ENCODE measurements around the gene TMEM181.

The TMEM181 gene

DNA sequence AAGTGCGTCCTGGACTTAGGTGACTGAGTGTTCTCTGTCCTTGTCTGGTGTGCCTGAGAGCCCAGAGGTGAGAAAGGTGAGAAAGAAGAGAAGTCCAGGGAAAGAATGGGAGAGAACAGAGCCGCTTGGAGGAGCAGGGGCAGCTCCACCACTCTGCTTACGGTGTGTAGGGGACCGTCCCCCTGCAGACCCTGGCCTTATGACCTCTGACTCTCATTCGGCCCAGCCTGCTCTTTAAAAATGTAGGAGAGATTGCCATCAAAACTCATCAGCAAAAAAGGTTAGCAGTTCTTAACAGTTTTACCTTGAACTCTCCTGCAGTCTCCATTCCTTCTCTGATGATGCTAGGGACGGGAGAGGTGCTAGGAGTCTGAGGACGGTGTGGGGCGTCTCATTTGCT, 2.0 kb downstream of the TMEM181 start:
- DNase-seq (ENCODE audit: extremely low read depth in 1 of 2, low read depth in 1 of 2), result no peak

DNA sequence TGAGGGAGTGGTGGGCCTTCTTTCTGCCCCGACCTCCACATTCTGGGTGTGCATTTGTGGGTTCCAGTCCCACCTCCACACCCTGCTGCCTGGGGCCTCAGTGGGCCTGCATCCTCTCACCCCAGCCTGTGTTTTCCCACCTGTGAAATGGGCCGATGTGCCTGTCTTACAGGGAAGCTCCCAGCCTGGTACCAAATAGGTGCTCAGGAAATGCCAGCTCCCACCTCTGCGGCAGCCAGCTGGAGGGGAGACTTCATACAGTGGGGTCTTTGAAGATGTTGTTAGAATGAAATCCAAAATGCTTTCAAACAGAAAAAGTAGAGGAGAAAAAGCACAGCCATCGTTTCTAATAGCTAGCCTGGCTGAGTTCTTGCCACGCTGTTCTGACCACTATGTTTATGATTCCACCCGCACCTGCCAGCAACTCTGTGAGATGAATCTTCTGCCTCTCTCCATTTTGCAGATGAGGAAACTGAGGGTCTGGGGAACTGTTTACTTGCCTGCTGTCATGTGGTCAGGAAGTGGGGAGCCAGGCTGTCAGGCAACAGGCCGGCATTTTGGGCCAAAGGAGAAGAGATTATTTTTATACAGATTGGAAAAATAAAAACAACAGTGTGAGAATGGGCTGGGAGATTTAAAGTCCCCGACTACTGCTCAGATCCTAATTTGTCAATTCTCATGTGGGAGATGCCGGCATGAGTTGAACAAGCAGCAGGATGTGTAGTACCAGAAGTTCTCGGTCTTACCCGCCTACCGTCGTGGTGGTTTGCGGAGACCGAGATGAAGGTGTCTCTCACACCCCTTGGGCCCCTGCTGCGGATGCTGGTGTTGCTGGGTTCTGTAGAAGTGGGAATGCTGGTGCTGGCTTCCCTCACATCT, 4.6 kb downstream of the TMEM181 start:
- peak in 1 of 2 donors; percentile 39 for DNase-seq (ENCODE audit: extremely low read depth in 1 of 2, low read depth in 1 of 2)

- no peak for DNase-seq (ENCODE audit: extremely low read depth in 1 of 2, low read depth in 1 of 2)
Observed at GRCh38 chr6:158565122-158565429, 5.2 kb downstream of the TMEM181 start.

DNA sequence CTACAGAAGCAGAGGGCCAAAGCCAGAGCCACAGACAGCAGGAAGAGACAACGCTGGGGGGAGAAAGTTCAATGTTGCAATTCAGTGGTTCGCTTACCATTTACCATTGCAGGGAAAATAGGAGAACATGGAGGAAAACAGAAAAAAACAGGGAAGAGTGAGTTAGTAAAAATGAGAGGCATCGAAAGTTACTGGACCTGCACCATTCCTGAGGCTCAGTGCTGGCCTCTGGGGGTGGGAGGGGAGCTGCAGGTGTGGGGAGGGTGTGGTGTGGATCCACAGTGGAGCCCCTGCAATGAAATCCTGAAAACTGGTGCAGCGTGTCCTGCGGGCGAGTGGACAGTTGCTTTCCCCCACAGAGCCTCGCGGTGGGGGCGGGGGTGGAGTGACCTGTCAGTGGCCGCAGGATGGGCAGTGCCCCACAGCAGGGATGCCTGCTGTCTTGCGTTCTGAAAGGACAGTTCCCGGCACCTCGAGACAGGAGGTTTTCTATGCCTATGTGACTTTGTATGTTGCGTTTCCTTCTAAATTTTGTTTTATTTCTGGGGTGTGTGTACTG, 5.7 kb downstream of the TMEM181 start:
- no peak for DNase-seq (ENCODE audit: extremely low read depth in 1 of 2, low read depth in 1 of 2)

DNA sequence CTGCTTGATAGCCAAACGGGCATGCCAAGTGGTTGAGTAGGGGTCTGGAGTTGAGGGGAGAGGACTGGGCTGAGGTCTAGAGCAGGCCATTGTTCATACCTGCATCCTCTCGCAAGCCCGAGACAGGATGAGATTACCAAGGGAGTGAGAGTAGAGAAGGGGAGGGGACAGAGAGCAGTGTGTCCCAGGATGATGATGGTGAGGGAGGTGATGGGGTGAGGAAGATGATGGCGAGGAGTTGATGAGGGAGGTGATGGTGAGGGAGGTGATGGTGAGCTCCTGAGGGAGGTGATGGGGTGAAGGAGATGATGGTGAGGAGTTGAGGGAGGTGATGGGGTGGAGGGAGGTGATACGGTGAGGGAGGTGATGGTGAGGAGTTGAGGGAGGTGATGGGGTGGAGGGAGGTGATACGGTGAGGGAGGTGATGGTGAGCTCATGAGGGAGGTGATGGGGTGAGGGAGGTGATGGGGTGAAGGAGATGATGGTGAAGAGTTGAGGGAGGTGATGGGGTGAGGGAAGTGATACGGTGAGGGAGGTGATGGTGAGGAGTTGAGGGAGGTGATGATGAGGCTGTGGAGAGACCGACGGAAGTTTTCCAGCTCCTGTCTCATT, 6.4 kb downstream of the TMEM181 start:
- no peak for DNase-seq (ENCODE audit: extremely low read depth in 1 of 2, low read depth in 1 of 2)

DNA sequence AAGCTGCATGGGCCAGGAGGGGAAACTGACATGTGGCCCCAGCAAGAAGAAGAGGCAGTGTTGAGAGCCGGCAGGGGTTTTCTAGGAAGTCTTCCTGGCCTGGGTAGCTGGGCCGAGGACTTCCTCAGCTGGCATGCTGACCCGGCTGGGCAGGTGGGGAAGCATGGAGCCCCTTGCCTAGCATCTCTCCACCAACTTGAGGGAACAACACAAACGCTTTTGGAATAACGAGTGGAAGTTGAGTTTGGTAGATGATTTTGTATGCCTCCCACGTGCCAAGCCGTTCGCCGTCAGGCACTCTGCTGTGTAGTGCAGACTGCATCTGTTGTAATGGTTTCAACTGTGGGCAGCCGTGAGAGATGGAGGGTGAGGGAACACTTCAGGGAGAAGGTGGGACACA, 7.3 kb downstream of the TMEM181 start:
- no peak for DNase-seq (ENCODE audit: extremely low read depth in 1 of 2, low read depth in 1 of 2)

- no peak for DNase-seq (ENCODE audit: extremely low read depth in 1 of 2, low read depth in 1 of 2)
Observed at GRCh38 chr6:158567871-158568401, 8.0 kb downstream of the TMEM181 start.

- DNase-seq (ENCODE audit: extremely low read depth in 1 of 2, low read depth in 1 of 2), result no peak
Observed at GRCh38 chr6:158568549-158568948, 8.7 kb downstream of the TMEM181 start.

- DNase-seq (ENCODE audit: extremely low read depth in 1 of 2, low read depth in 1 of 2), result no peak
Observed at GRCh38 chr6:158569036-158569435, 9.1 kb downstream of the TMEM181 start.

GRCh38 chr6:158570681-158570962, 10.7 kb downstream of the TMEM181 start:
- no peak for DNase-seq (ENCODE audit: extremely low read depth in 1 of 2, low read depth in 1 of 2)

DNA sequence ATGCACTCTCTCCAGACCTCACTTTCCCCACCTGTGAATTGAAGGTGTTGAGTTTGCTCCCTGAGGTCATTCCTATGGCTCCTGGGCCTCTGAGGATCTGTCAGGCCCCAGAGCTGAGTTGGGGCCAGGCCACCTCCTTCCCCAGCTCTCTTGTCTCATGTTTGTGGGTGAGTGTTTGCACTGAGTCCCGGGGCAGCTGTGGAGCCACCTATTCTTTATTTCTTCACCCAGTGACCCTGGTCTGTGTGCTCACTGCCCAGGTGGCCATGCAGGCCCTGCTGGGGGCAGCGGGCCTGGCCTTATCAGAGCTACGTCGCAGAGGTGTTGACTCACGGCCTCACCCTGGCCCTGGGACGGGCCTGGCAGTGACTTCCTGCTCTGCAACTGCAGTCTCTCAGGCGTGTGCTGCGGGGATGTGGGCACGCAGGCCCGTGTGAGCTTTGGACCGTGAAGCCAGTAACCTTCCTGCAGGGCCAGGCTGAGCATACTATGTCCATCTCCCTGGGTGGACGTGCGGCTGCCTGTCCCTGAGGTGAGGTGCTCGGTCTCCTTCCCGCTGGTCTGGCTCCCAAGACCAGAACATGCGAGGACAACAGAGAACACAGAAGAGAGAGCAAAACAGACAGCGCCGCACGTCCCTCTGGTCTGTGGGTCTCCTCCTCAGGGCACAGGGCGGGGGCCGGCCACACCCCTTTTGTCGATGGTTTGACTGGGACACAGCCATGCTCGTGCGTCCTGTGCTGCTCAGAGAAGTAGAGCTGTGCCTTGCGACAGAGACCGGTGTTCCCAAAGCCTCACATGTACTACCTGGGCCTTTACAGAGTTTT, 12.1 kb downstream of the TMEM181 start:
- no peak for DNase-seq (ENCODE audit: extremely low read depth in 1 of 2, low read depth in 1 of 2)

- DNase-seq (ENCODE audit: extremely low read depth in 1 of 2, low read depth in 1 of 2), result no peak
Observed at GRCh38 chr6:158572653-158573541, 13.0 kb downstream of the TMEM181 start.

GRCh38 chr6:158573542-158573931, 13.6 kb downstream of the TMEM181 start:
- DNase-seq (ENCODE audit: extremely low read depth in 1 of 2, low read depth in 1 of 2), result no peak

DNA sequence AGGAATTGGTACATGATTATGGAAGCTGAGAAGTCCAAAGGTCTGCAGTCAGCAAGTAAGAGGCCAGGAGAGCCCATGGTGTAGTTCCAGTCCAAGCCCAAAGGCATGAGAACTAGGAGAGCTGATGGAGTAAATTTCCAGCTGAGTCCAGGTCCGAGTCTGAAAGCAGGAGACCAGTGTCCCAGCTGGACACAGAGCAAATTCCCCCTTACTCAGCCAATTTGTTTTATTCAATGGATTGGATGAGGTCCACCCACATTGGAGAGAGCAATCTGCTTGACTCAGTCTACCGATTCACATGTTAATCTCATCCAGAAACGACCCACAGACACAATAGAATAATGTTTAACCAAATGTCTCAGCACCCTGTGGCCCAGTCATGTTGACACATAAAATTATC, 14.9 kb downstream of the TMEM181 start:
- DNase-seq (ENCODE audit: extremely low read depth in 1 of 2, low read depth in 1 of 2), result no peak

GRCh38 chr6:158575550-158575949, 15.7 kb downstream of the TMEM181 start:
- DNase-seq (ENCODE audit: extremely low read depth in 1 of 2, low read depth in 1 of 2), result no peak

GRCh38 chr6:158584236-158584651, 24.4 kb downstream of the TMEM181 start:
- DNase-seq (ENCODE audit: extremely low read depth in 1 of 2, low read depth in 1 of 2), result no peak

GRCh38 chr6:158586652-158587051, 26.8 kb downstream of the TMEM181 start:
- no peak for DNase-seq (ENCODE audit: extremely low read depth in 1 of 2, low read depth in 1 of 2)

DNA sequence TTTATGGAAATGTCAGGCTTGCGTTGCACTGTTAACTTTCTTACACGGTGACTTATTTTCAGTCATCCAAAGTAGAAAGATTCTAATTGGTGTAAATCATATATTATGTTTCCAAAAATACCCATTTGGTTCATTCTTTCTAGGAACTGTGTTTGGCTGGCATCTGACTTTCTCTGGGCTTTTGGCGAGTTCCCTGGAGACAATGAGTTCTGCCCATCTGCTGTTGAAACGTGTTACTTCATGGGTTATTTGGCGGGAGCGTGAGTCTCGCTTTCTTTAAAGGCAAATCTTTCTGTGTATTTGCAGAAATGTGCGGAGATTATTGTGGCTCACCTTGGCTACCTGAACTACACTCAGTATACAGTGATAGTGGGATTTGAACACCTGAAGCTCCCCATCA, 29.5 kb downstream of the TMEM181 start:
- DNase-seq (ENCODE audit: extremely low read depth in 1 of 2, low read depth in 1 of 2), result no peak

- no peak for DNase-seq (ENCODE audit: extremely low read depth in 1 of 2, low read depth in 1 of 2)
Observed at GRCh38 chr6:158591134-158591809, 31.4 kb downstream of the TMEM181 start.

DNA sequence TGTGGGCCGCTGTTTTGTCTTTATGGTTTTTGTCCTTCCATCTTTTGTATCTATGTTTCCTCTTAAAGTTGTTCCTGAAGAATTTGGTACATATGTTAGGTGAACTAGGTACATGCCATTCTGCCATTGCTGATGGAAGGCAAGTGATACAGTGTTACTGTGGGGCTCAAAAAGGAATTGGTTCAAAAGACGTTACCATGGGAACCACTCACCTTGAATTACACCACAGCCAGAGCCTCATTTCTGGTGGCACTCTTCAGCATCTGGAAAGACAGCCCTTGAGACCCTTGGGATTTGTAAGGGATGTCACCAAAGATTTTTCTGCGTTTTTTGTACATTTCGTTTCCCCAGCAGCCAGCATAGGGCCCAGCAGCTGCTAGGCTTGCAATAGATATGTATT, 31.9 kb downstream of the TMEM181 start:
- no peak for DNase-seq (ENCODE audit: extremely low read depth in 1 of 2, low read depth in 1 of 2)
